Nephron (organoid): Measurements from ENCODE around the gene FKBP8.

ENCODE experiments used
- H3K27ac Mint-ChIP-seq, 3 experiments: 2 replicates each; pipeline ENCODE4 v1.8.0; 2020; ENCODE audit warnings: mixed read lengths in 3 of 3, mild to moderate bottlenecking in 2 of 3, moderate library complexity in 1 of 3
- H3K27me3 Mint-ChIP-seq: 2 replicates; pipeline ENCODE4 v1.8.0; 2021; ENCODE audit warnings: low read depth, mild to moderate bottlenecking, moderate library complexity, mixed read lengths
- H3K36me3 Mint-ChIP-seq: 2 replicates; pipeline ENCODE4 v1.8.0; 2020; ENCODE audit warnings: low read depth, mixed read lengths
- H3K4me1 Mint-ChIP-seq: 2 replicates; pipeline ENCODE4 v1.8.0; 2020; ENCODE audit warnings: mixed read lengths
- H3K4me3 Mint-ChIP-seq, 3 experiments: 2 replicates each; pipeline ENCODE4 v1.8.0; 2020; ENCODE audit warnings: mild to moderate bottlenecking in 3 of 3, mixed read lengths in 3 of 3, moderate library complexity in 2 of 3
- H3K9me3 Mint-ChIP-seq: 2 replicates; pipeline ENCODE4 v1.8.0; 2020; ENCODE audit warnings: mixed read lengths
- CTCF ChIP-seq, 3 experiments: fragments of 200-600 bp; sonication (generic); IDR thresholded peaks; one replicate each; pipeline ENCODE4 v1.5.0; 2021; ENCODE audit warnings: antibody characterized with exemption in 3 of 3; ENCODE audit not compliant: unreplicated experiment in 3 of 3

Gene FKBP8

DNA sequence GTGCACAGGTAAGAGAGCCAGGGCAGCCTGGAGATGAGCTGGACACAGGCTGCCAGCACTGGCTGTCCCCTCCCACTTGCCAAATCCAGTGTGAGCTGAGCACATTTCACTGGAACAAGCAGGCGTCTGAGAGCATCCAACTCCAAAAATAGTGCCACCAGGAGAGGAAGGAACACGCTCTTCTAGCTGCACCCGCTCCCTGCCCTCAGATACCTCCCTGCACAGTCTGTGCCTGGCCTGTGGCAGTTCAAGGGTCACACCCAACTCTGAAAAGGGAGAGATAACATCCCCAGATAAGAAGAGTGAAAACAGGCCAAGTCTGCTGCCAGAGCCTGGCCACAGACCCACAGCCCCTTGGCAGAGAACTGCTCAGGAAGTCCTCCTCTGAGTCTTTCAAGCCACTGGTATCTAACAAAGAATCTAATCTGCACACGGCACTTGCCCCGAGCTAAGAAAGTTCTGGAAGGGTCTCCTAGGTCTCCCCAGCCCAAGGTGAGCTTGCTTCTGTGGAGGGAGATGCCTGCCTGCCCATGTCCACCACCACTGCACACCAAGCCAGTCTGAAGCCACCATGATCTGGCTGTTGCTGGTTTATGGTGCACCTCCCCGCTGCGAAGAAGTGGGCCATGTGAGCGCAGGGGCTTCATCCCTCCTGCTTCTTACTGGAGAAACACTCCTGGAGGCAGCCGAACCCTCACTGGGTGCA lies 36.2 kb downstream of the FKBP8 start:
- peaks cover 42% of the 10 kb centered on the region for H3K4me1 Mint-ChIP-seq
- H3K36me3 Mint-ChIP-seq, result no peaks in the 10 kb centered on the region
- H3K27me3 Mint-ChIP-seq, result no peaks in the 10 kb centered on the region
- H3K9me3 Mint-ChIP-seq, result no peaks in the 10 kb centered on the region
- TF ChIP-seq CTCF (IDR thresholded peaks at IDR 0.05; ENCODE audit: unreplicated experiment in 3 of 3), result no peak
- peak overlapping the region; percentile 39 to 62 (median 47) for H3K27ac Mint-ChIP-seq
- no peak overlapping the region for H3K4me3 Mint-ChIP-seq

DNA sequence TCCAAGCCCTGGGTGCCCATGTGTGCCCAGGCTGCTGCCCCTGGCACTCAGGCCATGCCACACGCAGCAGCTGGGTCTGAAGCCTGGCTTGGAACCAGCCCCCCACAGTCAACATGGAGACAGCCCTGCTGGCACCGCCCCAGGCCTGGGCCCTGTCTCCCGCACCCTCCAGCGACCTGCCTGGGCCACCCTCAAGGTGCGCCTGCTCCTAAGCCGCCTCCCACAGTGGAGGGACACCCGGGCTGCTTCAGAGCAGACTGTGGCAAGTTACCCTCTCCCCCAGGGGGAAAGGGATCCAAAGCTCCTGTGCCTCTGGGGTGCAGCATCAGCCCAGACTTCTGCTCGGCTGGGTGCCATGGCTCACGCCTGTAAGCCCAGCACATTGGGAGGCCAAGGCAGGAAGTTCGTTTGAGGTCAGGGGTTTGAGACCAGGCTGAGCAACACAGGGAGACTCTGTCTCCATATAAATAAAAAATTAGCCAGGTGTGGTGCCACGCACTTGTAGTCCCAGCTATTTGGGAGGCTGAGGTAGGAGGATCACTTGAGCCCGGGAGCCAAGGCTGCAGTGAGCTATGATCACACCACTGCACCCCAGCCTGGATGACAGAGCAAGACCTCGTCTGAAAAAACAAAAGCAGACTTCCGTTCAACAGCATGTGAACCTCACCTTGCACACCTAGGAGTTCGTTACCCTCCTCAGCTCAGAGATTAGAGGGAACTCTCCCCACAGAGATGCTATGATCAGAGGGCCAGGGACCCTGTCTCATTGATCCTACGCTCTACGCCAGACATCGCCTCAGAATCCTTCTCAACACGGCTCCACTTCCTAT lies 37.1 kb downstream of the FKBP8 start:
- Mint-ChIP-seq H3K27me3 (no peaks in the 10 kb centered on the region), H3K9me3 (no peaks in the 10 kb centered on the region), H3K27ac (peak overlapping the region in 1 of 3 experiments; percentile 62), H3K36me3 (no peaks in the 10 kb centered on the region), H3K4me1 (peaks cover 51% of the 10 kb centered on the region), H3K4me3 (no peak overlapping the region)
- no peak for TF ChIP-seq CTCF (IDR thresholded peaks at IDR 0.05; ENCODE audit: unreplicated experiment in 3 of 3)

- no peak for TF ChIP-seq CTCF (IDR thresholded peaks at IDR 0.05; ENCODE audit: unreplicated experiment in 3 of 3)
- Mint-ChIP-seq H3K9me3 (no peaks in the 10 kb centered on the region), H3K36me3 (no peaks in the 10 kb centered on the region), H3K4me3 (no peak overlapping the region), H3K27me3 (no peaks in the 10 kb centered on the region), H3K4me1 (peaks cover 63% of the 10 kb centered on the region), H3K27ac (peak overlapping the region in 2 of 3 experiments; percentile 66 to 81)
Measured at GRCh38 chr19:18504886-18505610, 38.3 kb downstream of the FKBP8 start.

DNA sequence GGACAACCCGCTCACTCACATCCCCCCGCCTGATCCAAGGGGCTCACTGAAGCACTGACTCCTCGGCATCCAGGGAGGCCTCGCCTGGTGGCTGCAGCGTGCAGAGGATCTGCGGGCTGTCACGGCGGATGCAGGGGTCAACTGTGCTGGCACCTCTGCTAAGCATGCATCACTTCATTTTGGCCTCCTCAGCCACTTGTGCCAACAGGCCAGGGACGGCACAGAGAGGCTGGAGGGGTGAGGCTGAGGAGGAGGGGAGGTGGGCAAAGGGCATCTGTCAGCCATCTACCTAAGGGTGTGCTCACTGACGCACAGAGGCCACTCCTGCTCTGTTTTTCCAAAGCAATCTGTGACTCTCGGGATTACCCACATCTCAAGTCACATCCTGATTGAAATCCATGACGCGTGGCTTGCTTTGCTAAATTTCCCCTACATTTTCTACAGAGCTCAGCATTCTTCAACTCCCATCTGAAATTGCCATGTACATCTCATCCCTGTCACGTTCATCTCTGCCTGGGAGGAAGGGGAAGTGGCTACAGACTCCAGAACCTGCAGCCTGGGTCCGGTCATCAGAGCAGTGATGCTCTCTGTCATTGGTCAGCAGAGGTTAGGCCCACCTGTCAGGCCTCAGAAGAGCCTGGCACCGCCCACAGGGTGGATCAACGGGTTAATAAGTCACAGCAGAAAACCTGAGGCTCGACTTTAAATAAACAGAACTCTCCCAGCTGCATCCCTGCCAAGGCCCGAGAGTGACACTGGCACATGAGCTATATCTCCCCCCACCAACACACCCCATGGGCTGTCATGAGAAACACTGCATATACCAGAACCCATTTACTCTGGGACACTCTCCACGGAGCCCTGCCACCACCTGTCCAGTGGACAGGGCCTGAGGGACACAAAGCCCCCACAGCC lies 39.1 kb downstream of the FKBP8 start:
- peak overlapping the region; percentile 66 to 81 (median 74) for H3K27ac Mint-ChIP-seq
- H3K27me3 Mint-ChIP-seq, result no peaks in the 10 kb centered on the region
- H3K36me3 Mint-ChIP-seq, result no peaks in the 10 kb centered on the region
- peak overlapping the region in 2 of 3 experiments; percentile 3 to 27 for H3K4me3 Mint-ChIP-seq
- peaks cover 63% of the 10 kb centered on the region for H3K4me1 Mint-ChIP-seq
- TF ChIP-seq CTCF (IDR thresholded peaks at IDR 0.05; ENCODE audit: unreplicated experiment in 3 of 3), result no peak
- no peaks in the 10 kb centered on the region for H3K9me3 Mint-ChIP-seq

DNA sequence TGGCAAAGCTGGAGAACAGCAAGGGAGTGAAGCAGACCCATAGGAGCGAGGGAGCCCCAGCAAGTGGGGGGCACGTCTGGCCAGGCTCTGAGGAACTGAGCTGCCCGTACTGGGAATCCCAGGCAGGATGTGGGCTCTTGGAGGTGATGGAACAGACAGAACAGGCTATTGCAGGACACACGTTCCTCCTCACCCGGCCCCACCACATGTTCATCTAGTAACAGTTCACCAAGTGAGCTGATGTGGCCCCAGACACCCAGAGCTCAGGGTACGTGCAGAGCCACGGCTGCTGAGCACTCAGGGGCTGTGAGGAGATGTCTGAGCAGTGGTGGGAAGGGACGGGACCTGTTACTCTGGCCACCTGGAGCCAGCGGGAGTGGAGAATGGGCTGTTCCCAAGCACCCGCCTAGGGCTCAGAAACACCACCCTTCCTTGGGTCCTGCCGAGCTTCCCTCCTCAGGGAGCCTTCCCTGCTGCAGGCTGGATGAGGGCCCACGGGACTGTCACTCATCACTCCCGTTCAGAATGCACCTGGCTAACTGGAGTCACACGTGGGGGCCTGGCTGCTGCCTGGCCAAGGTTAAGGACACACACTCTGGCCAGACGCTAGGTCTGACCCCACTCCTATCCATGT lies 39.9 kb downstream of the FKBP8 start:
- Mint-ChIP-seq H3K27ac (peak overlapping the region in 2 of 3 experiments; percentile 68 to 81), H3K27me3 (no peaks in the 10 kb centered on the region), H3K36me3 (no peaks in the 10 kb centered on the region), H3K4me1 (peaks cover 63% of the 10 kb centered on the region), H3K9me3 (no peaks in the 10 kb centered on the region), H3K4me3 (no peak overlapping the region)
- no peak for TF ChIP-seq CTCF (IDR thresholded peaks at IDR 0.05; ENCODE audit: unreplicated experiment in 3 of 3)
